MM.1S (cell line): ENCODE results near the gene CD300LF.

ENCODE experiments used
- DNase-seq: peaks from one replicate; pipeline ENCODE4 v3.0.0-alpha.2; 2015
- H2AFZ ChIP-seq: fragments of 300-600 bp; sonication (generic); 2 replicates; pipeline ENCODE4 v1.6.0; 2016; ENCODE audit warnings: antibody characterized with exemption, low read length
- H3F3A ChIP-seq: fragments of 300-600 bp; sonication (generic); 2 replicates; pipeline ENCODE4 v1.6.1; 2016; ENCODE audit warnings: mild to moderate bottlenecking, antibody characterized with exemption, low read length, moderate library complexity, mixed read lengths; ENCODE audit not compliant: insufficient read depth
- H3K27ac ChIP-seq: fragments of 300-600 bp; sonication (generic); 2 replicates; pipeline ENCODE4 v1.5.1; 2016; ENCODE audit warnings: mild to moderate bottlenecking, low read length
- H3K27me3 ChIP-seq: fragments of 300-600 bp; sonication (generic); replicated peaks from 2 replicates; pipeline ENCODE4 v1.6.0; 2016; ENCODE audit warnings: low read length; ENCODE audit not compliant: insufficient read depth
- H3K36me3 ChIP-seq: fragments of 300-600 bp; sonication (generic); replicated peaks from 2 replicates; pipeline ENCODE4 v1.6.1; 2016; ENCODE audit warnings: mild to moderate bottlenecking, low read length, mixed read lengths; ENCODE audit not compliant: insufficient read depth
- H3K4me1 ChIP-seq: fragments of 300-600 bp; sonication (generic); 2 replicates; pipeline ENCODE4 v1.6.1; 2016; ENCODE audit warnings: low read length, mixed read lengths
- H3K4me2 ChIP-seq: fragments of 300-600 bp; sonication (generic); 2 replicates; pipeline ENCODE4 v1.6.0; 2016; ENCODE audit warnings: low read depth, low read length
- H3K4me3 ChIP-seq: fragments of 300-600 bp; sonication (generic); 2 replicates; pipeline ENCODE4 v1.5.1; 2016; ENCODE audit warnings: low read length, mixed read lengths
- H3K79me2 ChIP-seq: fragments of 300-600 bp; sonication (generic); 2 replicates; pipeline ENCODE4 v1.6.1; 2016; ENCODE audit warnings: mixed run types, low read length, mixed read lengths
- H3K9ac ChIP-seq: fragments of 300-600 bp; sonication (generic); 2 replicates; pipeline ENCODE4 v1.6.1; 2016; ENCODE audit warnings: low read length, mixed read lengths
- H3K9me2 ChIP-seq: fragments of 300-600 bp; sonication (generic); replicated peaks from 2 replicates; pipeline ENCODE4 v1.6.1; 2016; ENCODE audit warnings: mild to moderate bottlenecking, low read length, mixed read lengths; ENCODE audit not compliant: insufficient read depth
- H3K9me3 ChIP-seq: fragments of 300-600 bp; sonication (generic); replicated peaks from 2 replicates; pipeline ENCODE4 v1.6.1; 2016; ENCODE audit warnings: mild to moderate bottlenecking, low read length, mixed read lengths; ENCODE audit not compliant: insufficient read depth
- H4K20me1 ChIP-seq: fragments of 300-600 bp; sonication (generic); 2 replicates; pipeline ENCODE4 v1.6.1; 2016; ENCODE audit warnings: mild to moderate bottlenecking, low read length, moderate library complexity, mixed read lengths; ENCODE audit not compliant: insufficient read depth
- EZH2 ChIP-seq: fragments of 300-600 bp; sonication (generic); optimal IDR thresholded peaks from 2 replicates; pipeline ENCODE3; 2017; ENCODE audit warnings: low read depth, mild to moderate bottlenecking, antibody characterized with exemption, low read length, mixed read lengths
- EZH2phosphoT487 ChIP-seq: fragments of 300-600 bp; sonication (generic); IDR thresholded peaks from 2 replicates; pipeline ENCODE4 v1.6.1; 2018; ENCODE audit warnings: antibody characterized with exemption, low read length
- TF ChIP-seq, protein P1 (sequence below): fragments of 300-600 bp; sonication (generic); IDR thresholded peaks from 2 replicates; pipeline ENCODE4 v1.5.1; 2016; ENCODE audit warnings: antibody characterized with exemption, low read length, mixed read lengths

Gene CD300LF

DNA sequence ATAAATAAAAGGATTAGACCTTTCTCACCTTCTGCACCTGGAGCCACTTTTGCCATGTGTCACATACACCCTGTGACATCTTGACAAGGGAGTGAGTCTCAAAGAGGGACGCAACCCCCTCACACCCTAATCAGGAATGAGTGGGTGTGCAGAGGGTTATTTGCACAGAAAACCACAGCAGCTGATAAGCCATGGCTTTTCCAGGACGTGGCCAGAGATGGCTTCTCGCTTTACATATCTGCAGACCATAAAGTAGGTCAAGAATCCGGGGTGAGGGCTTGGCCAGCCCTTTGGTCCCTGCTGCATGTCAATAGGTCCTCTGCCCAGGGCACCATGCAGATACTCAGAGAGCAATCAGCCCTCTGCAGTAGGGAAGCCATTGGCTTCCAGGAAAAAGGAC lies 2.4 kb upstream of the CD300LF start:
- H3K9me3 ChIP-seq: no peaks in the 10 kb centered on the region
- no peaks in the 10 kb centered on the region for H3K9me2 ChIP-seq
- no peaks in the 10 kb centered on the region for H3K4me1 ChIP-seq
- no peak overlapping the region for H3K27ac ChIP-seq
- no peaks in the 10 kb centered on the region for H3K79me2 ChIP-seq
- no peaks in the 10 kb centered on the region for H4K20me1 ChIP-seq
- no peak overlapping the region for H3K9ac ChIP-seq
- H3F3A ChIP-seq: no peaks in the 10 kb centered on the region
- H3K4me2 ChIP-seq: no peak overlapping the region
- H3K4me3 ChIP-seq: no peak overlapping the region
- H2AFZ ChIP-seq: no peak overlapping the region
- no peaks in the 10 kb centered on the region for H3K27me3 ChIP-seq
- no peaks in the 10 kb centered on the region for H3K36me3 ChIP-seq
- DNase-seq: no peak
- no peak for TF ChIP-seq EZH2
- no peak for TF ChIP-seq EZH2phosphoT487

DNA sequence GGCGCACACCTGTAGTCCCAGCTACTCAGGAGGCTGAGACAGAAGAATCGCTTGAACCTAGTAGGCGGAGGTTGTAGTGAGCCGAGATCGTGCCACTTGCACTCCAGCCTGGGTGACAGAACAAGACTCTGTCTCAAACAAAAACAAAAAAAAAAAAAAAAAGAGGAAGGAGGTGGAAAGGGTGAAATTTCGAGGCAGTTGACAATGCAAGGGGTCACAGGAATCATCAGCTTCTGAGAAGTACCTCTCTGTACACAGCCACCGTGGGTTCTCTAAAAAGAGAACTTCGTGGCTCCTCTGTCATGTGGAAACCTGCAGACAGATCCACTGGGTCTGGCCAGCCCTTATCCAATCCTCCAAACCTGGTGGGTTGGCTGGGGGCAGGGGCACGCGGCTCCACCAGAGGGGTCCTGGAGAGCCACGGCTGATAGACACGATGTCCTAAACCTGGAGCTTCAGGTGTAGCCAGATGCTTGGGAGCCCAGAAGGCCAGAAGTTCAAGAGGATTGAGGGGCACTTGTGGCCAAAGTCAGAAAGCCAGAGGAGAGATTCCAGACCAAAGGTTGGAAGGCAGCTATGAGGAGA lies 540 bp upstream of the CD300LF start:
- Histone ChIP-seq H3K4me1 (no peaks in the 10 kb centered on the region), H3K4me3 (no peak overlapping the region), H3K9me3 (no peaks in the 10 kb centered on the region), H3K4me2 (no peak overlapping the region), H4K20me1 (no peaks in the 10 kb centered on the region), H3K36me3 (no peaks in the 10 kb centered on the region), H3K27ac (no peak overlapping the region), H3K9ac (no peak overlapping the region), H3K9me2 (no peaks in the 10 kb centered on the region), H3F3A (no peaks in the 10 kb centered on the region), H2AFZ (no peak overlapping the region), H3K27me3 (no peaks in the 10 kb centered on the region), H3K79me2 (no peaks in the 10 kb centered on the region)
- no peak for DNase-seq
- TF ChIP-seq, protein P1, sequence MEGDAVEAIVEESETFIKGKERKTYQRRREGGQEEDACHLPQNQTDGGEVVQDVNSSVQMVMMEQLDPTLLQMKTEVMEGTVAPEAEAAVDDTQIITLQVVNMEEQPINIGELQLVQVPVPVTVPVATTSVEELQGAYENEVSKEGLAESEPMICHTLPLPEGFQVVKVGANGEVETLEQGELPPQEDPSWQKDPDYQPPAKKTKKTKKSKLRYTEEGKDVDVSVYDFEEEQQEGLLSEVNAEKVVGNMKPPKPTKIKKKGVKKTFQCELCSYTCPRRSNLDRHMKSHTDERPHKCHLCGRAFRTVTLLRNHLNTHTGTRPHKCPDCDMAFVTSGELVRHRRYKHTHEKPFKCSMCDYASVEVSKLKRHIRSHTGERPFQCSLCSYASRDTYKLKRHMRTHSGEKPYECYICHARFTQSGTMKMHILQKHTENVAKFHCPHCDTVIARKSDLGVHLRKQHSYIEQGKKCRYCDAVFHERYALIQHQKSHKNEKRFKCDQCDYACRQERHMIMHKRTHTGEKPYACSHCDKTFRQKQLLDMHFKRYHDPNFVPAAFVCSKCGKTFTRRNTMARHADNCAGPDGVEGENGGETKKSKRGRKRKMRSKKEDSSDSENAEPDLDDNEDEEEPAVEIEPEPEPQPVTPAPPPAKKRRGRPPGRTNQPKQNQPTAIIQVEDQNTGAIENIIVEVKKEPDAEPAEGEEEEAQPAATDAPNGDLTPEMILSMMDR: no peak

DNA sequence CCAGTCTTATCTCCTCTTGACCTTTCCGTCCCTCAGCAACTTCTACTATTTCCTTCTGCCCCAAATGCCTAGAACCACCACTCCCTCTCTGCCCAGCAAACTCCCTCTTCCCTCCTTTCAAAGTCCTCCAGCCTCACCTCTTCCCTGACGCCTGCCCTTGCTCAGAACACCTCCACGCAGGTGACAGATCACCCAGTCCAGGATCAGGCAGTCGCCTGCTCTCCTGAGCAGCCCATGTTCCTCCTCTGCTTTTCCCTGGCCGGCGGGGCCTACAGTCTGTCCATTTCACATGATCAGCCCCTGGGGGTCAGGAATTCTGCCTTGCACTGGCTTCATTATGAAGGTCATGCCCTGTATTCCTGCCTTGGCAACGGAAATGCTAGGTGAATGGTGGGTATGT lies 422 bp downstream of the CD300LF start:
- no peak for DNase-seq
- Histone ChIP-seq H3K9ac (no peak overlapping the region), H2AFZ (no peak overlapping the region), H3K4me3 (no peak overlapping the region), H3K27me3 (no peaks in the 10 kb centered on the region), H3K9me2 (no peaks in the 10 kb centered on the region), H4K20me1 (no peaks in the 10 kb centered on the region), H3K4me1 (no peaks in the 10 kb centered on the region), H3K36me3 (no peaks in the 10 kb centered on the region), H3F3A (no peaks in the 10 kb centered on the region), H3K27ac (no peak overlapping the region), H3K79me2 (no peaks in the 10 kb centered on the region), H3K9me3 (no peaks in the 10 kb centered on the region), H3K4me2 (no peak overlapping the region)
- TF ChIP-seq, protein P1: no peak
- TF ChIP-seq EZH2 (no peak), EZH2phosphoT487 (no peak)

DNA sequence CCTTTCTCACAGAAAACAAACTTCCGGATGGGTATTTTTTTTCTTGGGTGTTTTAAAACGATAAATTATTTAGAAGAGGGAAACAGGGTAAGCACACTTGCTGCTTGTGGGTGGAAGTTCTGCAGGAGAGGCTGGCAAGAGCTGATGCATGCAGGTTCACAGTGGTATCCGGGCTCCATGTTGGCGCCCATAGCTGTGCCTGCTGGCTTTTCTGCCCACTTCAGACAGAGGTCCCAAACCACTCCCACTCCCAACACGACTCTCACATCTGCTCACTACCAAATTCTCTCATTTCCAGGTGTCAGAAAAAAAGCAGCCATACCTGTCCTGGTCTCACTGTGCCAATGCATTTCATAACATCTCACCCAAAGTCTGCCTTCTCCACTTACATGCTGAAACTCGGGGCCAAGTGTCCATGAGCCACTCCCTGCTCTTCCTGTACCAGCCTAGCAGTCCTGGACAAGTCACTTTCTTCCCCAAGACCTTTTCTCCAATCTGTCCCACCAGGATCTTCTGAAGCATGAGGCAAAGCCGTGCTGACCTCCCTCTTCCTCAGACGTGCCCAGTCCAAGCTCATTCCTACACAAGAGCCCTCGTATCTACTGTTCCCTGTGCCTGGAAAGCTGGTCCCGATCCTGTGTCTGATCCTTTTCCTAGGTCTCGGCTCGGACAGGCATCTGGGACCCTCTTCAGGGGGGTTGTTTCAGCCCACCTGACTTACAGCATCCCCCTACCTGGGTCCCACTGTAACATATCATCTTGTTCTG lies 1.5 kb downstream of the CD300LF start:
- Histone ChIP-seq H3K79me2 (no peaks in the 10 kb centered on the region), H3K4me2 (no peak overlapping the region), H2AFZ (no peak overlapping the region), H3K4me1 (no peaks in the 10 kb centered on the region), H3K9me3 (no peaks in the 10 kb centered on the region), H3K27ac (no peak overlapping the region), H3K9me2 (no peaks in the 10 kb centered on the region), H3K27me3 (no peaks in the 10 kb centered on the region), H3K36me3 (no peaks in the 10 kb centered on the region), H3K4me3 (no peak overlapping the region), H4K20me1 (no peaks in the 10 kb centered on the region), H3F3A (no peaks in the 10 kb centered on the region), H3K9ac (no peak overlapping the region)
- no peak for TF ChIP-seq EZH2phosphoT487
- TF ChIP-seq EZH2: no peak
- TF ChIP-seq, protein P1: no peak
- DNase-seq: no peak
